HepG2 (cell line): Measurements from ENCODE around the gene POLQ.

Source experiments
- ASH2L ChIP-seq: fragments of 300-600, 200-600 bp; sonication (generic); IDR thresholded peaks from 2 replicates; pipeline ENCODE4 v1.7.0; 2017; ENCODE audit warnings: low read depth, mild to moderate bottlenecking, moderate library complexity, mixed read lengths, low read length; ENCODE audit not compliant: insufficient read length
- NFRKB ChIP-seq: fragments of 450-650 bp; IDR thresholded peaks from 2 replicates; pipeline ENCODE4 v1.6.1; 2017
- POLR2A ChIP-seq, 2 experiments: IDR thresholded peaks; 2 replicates each; pipeline ENCODE4 v1.6.1; 2011; ENCODE audit warnings: low read depth in 2 of 2, low read length in 2 of 2, mild to moderate bottlenecking in 1 of 2, moderate library complexity in 1 of 2; ENCODE audit not compliant: insufficient read depth in 1 of 2
- TF ChIP-seq, protein P1 (sequence below): sonication (generic); formaldehyde crosslinking; IDR thresholded peaks from 2 replicates; pipeline ENCODE4 v1.5.1; 2020; ENCODE audit warnings: mild to moderate bottlenecking, moderate library complexity, missing genetic modification reagents

DNA sequence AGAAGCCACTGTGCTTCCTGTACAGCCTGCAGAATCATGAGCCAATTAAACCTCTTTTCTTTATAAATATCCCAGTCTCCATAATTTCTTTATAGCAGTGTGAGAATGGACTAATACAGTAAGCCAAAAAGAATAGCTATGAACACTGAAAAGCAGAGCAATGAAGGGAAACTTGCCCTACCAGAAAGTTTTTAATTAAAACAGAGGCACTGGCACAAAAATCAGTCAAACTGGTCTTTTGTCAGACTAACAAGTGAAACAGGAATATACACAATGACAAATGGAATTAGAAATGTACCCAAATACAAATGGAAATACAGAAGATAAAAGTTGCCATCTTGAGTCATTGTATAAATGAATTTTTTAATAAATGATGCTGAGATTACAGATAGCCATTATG, 40.5 kb downstream of the POLQ start:
- TF ChIP-seq POLR2A (IDR thresholded peaks at IDR 0.05; ENCODE audit: insufficient read depth in 1 of 2, low read depth in 2 of 2, low read length in 2 of 2) (no peak), NFRKB (no peak), ASH2L (no peak)
- TF ChIP-seq, protein P1, sequence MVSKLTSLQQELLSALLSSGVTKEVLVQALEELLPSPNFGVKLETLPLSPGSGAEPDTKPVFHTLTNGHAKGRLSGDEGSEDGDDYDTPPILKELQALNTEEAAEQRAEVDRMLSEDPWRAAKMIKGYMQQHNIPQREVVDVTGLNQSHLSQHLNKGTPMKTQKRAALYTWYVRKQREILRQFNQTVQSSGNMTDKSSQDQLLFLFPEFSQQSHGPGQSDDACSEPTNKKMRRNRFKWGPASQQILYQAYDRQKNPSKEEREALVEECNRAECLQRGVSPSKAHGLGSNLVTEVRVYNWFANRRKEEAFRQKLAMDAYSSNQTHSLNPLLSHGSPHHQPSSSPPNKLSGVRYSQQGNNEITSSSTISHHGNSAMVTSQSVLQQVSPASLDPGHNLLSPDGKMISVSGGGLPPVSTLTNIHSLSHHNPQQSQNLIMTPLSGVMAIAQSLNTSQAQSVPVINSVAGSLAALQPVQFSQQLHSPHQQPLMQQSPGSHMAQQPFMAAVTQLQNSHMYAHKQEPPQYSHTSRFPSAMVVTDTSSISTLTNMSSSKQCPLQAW (CRISPR knock-in tag) = no peak
